Lung (tissue), 16 donors: ENCODE data around the gene CD93. TPM values are rescaled to one million over a fixed set of nuclear protein-coding genes. Genes with fewer than 3 reads are reported as not detected.

Experiments used
- ATAC-seq: fragments of 200-7000 bp; cut with Tn5 transposase; one replicate; pipeline ENCODE4 v1.9.1; 2020; ENCODE audit warnings: moderate number of reproducible peaks; ENCODE audit not compliant: insufficient read depth, low FRiP score
- DNase-seq, 3 donors: peaks; one replicate each; pipeline ENCODE4 v3.0.0-alpha.2; 2013 to 2017
- H3K27ac ChIP-seq, 2 donors: one replicate each; pipeline ENCODE4 v1.5.1; 2013; ENCODE audit warnings: mild to moderate bottlenecking in 2 of 2, moderate library complexity in 2 of 2, control low read depth in 1 of 2, inconsistent platforms in 1 of 2, low read depth in 1 of 2, low read length in 1 of 2
- H3K27me3 ChIP-seq, 3 donors: one replicate each; pipeline ENCODE4 v1.5.1; 2013; ENCODE audit warnings: low read length in 2 of 3; ENCODE audit not compliant: control insufficient read depth in 3 of 3, insufficient read depth in 3 of 3
- H3K36me3 ChIP-seq, 4 donors: one replicate each; pipeline ENCODE4 v1.5.1; 2013; ENCODE audit warnings: low read length in 4 of 4, mild to moderate bottlenecking in 1 of 4, moderate library complexity in 1 of 4; ENCODE audit not compliant: control insufficient read depth in 4 of 4, insufficient read depth in 4 of 4
- H3K4me1 ChIP-seq, 5 donors: one replicate each; pipeline ENCODE4 v1.5.1; 2013; ENCODE audit warnings: low read length in 5 of 5, mild to moderate bottlenecking in 2 of 5, moderate library complexity in 1 of 5; ENCODE audit not compliant: control insufficient read depth in 5 of 5, insufficient read depth in 5 of 5
- H3K4me3 ChIP-seq: one replicate; pipeline ENCODE4 v1.5.1; 2013; ENCODE audit warnings: mild to moderate bottlenecking, control low read depth, moderate library complexity
- H3K9ac ChIP-seq, 2 donors: one replicate each; pipeline ENCODE4 v1.5.1; 2013; ENCODE audit warnings: low read length in 2 of 2, control low read depth in 1 of 2; ENCODE audit not compliant: insufficient read depth in 1 of 2
- H3K9me3 ChIP-seq, 4 donors: one replicate each; pipeline ENCODE4 v1.5.1; 2013; ENCODE audit warnings: low read length in 3 of 4, mild to moderate bottlenecking in 1 of 4, moderate library complexity in 1 of 4; ENCODE audit not compliant: control insufficient read depth in 4 of 4, insufficient read depth in 3 of 4
- WGBS, 2 donors: extraction: QIAGEN DNeasy Blood & Tissue Kit; methylation state at CpG; one replicate each; pipeline ENCODE4 v1.1.7; 2013; 5-methylcytosine and 5-hydroxymethylcytosine counted together
- long read RNA-seq, 5 donors: transcript quantifications; one replicate each; lab custom pipeline, GENCODE V29; 2026
- polyA plus RNA-seq, 2 donors: library from polyadenylated mRNA; stranded (reverse); fragments of 200-250 nt; gene quantifications; one replicate each; pipeline ENCODE4 v1.2.1, GENCODE V29; 2013
- total RNA-seq, 2 donors: library from RNA; depleted of rRNA in 1 of 2; stranded (reverse); fragments of >200 nt in 1 of 2; gene quantifications; one replicate each; pipeline ENCODE4 v1.2.1, GENCODE V29; 2014 to 2021
- TF ChIP-seq, protein P1 (sequence below): IDR thresholded peaks from 2 replicates; pipeline ENCODE4 v1.5.1; 2012; ENCODE audit warnings: mild to moderate bottlenecking; ENCODE audit errors: control extremely low read depth, extremely low read depth
- donor health status: control.
- donor health status: control.
- donor health status: Bipolar disorder and iron deficiency.
- donor health status: healthy.
- donor health status: DM: yes; HTN: yes; CAD: no.

The CD93 gene, protein sequence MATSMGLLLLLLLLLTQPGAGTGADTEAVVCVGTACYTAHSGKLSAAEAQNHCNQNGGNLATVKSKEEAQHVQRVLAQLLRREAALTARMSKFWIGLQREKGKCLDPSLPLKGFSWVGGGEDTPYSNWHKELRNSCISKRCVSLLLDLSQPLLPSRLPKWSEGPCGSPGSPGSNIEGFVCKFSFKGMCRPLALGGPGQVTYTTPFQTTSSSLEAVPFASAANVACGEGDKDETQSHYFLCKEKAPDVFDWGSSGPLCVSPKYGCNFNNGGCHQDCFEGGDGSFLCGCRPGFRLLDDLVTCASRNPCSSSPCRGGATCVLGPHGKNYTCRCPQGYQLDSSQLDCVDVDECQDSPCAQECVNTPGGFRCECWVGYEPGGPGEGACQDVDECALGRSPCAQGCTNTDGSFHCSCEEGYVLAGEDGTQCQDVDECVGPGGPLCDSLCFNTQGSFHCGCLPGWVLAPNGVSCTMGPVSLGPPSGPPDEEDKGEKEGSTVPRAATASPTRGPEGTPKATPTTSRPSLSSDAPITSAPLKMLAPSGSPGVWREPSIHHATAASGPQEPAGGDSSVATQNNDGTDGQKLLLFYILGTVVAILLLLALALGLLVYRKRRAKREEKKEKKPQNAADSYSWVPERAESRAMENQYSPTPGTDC
- total RNA-seq, result 100 to 1,000 TPM; 133 to 239 TPM
- 100 to 1,000 TPM in 1 of 2 donors, 10 to 100 TPM in 1; 17.9 to 119 TPM for polyA plus RNA-seq
- long read RNA-seq, donor 1, full-length matches to known transcripts, result 59 of 80 reads
- long read RNA-seq, donor 1, partial matches to known transcripts, result 21 of 80 reads
- long read RNA-seq, donor 1, other reads (novel, unspliced or antisense), result 0 of 80 reads
- long read RNA-seq, donor 2, full-length matches to known transcripts, result 13 of 13 reads
- long read RNA-seq, donor 2, partial matches to known transcripts, result 0 of 13 reads
- long read RNA-seq, donor 2, other reads (novel, unspliced or antisense), result 0 of 13 reads
- long read RNA-seq, donor 3, full-length matches to known transcripts, result 19 of 19 reads
- long read RNA-seq, donor 3, partial matches to known transcripts, result 0 of 19 reads
- long read RNA-seq, donor 3, other reads (novel, unspliced or antisense), result 0 of 19 reads
- long read RNA-seq, donor 4, full-length matches to known transcripts, result 7 of 7 reads
- long read RNA-seq, donor 4, partial matches to known transcripts, result 0 of 7 reads
- long read RNA-seq, donor 4, other reads (novel, unspliced or antisense), result 0 of 7 reads
- long read RNA-seq, donor 5, full-length matches to known transcripts, result 41 of 41 reads
- long read RNA-seq, donor 5, partial matches to known transcripts, result 0 of 41 reads
- long read RNA-seq, donor 5, other reads (novel, unspliced or antisense), result 0 of 41 reads

DNA sequence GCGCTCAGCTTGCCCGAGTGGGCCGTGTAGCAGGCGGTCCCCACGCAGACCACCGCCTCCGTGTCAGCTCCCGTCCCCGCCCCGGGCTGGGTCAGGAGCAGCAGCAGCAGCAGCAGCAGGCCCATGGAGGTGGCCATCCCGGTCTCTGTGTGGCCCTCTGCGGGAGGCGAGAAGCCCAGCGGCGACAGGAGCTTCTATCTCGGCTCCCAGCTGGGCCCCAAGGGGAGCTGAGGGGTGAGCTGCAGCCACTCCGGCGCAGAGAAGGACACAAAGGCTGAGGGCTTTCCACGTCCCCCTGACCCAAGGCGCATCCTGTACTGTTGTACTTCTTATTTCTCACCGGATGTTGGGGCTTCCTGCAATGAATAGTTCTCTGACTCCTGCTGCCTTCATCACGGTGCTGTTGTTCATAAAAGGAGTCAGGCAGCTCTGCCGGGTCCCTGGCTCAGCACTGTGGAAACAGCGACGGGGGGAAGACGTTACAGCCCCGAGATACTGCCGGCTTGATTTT, at the start of gene CD93:
CD93 (minus strand) TSS at position 269 of the 511 bp plus-strand sequence; CDS start at position 137, 132 bp downstream.
- WGBS, 2 donors, result 27 to 42% methylated on average over 28 of the region's 28 CpGs
- peaks cover 0 to 37% (median 2%) of the 10 kb centered on the region in 5 donors for H3K4me1 ChIP-seq
- peak; percentile 27 to 79 (median 63) for DNase-seq
- no peak within 1 kb of the TSS for H3K9ac ChIP-seq
- TF ChIP-seq, protein P1, sequence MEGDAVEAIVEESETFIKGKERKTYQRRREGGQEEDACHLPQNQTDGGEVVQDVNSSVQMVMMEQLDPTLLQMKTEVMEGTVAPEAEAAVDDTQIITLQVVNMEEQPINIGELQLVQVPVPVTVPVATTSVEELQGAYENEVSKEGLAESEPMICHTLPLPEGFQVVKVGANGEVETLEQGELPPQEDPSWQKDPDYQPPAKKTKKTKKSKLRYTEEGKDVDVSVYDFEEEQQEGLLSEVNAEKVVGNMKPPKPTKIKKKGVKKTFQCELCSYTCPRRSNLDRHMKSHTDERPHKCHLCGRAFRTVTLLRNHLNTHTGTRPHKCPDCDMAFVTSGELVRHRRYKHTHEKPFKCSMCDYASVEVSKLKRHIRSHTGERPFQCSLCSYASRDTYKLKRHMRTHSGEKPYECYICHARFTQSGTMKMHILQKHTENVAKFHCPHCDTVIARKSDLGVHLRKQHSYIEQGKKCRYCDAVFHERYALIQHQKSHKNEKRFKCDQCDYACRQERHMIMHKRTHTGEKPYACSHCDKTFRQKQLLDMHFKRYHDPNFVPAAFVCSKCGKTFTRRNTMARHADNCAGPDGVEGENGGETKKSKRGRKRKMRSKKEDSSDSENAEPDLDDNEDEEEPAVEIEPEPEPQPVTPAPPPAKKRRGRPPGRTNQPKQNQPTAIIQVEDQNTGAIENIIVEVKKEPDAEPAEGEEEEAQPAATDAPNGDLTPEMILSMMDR, result no peak
- no peak for ATAC-seq
- peak within 1 kb of the TSS; percentile 53 for H3K4me3 ChIP-seq
- no peaks in the 10 kb centered on the region for H3K27me3 ChIP-seq
- H3K27ac ChIP-seq, result peak within 1 kb of the TSS; percentile 92 to 95
- H3K9me3 ChIP-seq, result no peaks in the 10 kb centered on the region
- H3K36me3 ChIP-seq, result no peaks in the 10 kb centered on the region

DNA sequence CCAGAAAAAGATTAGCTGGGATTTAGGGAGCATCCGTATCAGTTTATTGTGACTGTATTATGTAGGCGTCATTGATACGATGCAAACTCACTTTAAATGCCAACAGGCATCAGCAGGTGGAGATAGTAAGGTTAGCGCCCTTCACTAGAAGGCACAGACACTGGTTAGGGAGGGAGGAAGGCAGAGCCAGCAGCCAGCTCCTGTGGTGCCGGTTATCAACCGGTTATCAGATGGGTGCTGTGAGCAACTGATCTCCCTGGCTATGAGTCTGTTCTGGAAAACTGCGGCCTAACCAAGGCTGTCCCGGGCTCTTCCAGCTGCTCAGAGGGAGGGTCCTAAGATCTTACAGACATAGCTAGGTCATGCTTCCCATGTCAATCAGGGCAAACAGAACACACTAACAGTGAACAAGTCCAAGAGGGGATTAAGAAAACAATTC, 47.5 kb upstream of the CD93 start:
- no peaks in the 10 kb centered on the region for H3K27me3 ChIP-seq
- H3K4me3 ChIP-seq, result no peak overlapping the region
- ATAC-seq, result no peak
- TF ChIP-seq, protein P1, result no peak
- H3K9ac ChIP-seq, result no peak overlapping the region
- H3K36me3 ChIP-seq, result no peaks in the 10 kb centered on the region
- peaks cover 0 to 2% (median 0%) of the 10 kb centered on the region in 4 donors for H3K9me3 ChIP-seq
- 74 to 84% methylated on average over 8 of the region's 8 CpGs for WGBS, 2 donors
- no peak for DNase-seq
- peak overlapping the region; percentile 24 to 82 for H3K27ac ChIP-seq
- H3K4me1 ChIP-seq, result peaks cover 0 to 20% (median 0%) of the 10 kb centered on the region in 5 donors

DNA sequence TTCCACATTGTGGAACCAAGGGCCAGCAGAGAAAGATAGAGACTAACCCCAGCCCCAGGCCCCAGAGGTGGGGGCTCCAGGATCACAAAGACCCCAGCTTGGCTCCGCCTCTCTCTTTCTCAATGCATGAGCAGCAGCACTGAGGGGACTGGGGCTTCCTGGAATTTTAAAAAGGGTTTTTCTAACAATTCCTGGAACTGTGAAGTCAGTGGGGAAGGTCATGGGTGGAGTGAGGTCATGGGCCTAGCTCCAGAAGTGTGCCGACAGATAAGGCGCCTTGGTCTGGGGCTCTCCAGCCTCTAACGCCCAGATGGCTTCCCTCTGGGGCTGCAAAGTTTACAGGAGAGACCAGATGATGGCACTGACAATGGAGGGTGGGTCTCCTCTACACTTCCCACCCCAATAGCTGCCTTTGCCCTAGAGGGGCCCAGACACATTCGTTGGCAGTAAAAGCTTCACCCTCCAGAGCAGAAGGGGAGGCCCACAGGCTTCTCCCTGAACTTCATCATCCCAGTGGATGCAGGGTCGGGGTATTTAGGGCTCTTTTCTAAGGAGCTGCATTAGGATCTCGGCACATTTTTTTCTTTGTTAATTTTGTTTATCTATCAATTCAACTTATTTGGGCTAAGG, 46.9 kb upstream of the CD93 start:
- TF ChIP-seq, protein P1, result no peak
- H3K4me3 ChIP-seq, result no peak overlapping the region
- H3K4me1 ChIP-seq, result peaks cover 0 to 20% (median 0%) of the 10 kb centered on the region in 5 donors
- H3K27ac ChIP-seq, result peak overlapping the region; percentile 71 to 80
- peak; percentile 49 to 75 (median 50) for DNase-seq
- WGBS, 2 donors, result 59 to 69% methylated on average over 7 of the region's 7 CpGs
- no peak overlapping the region for H3K9ac ChIP-seq
- H3K9me3 ChIP-seq, result peaks cover 0 to 2% (median 0%) of the 10 kb centered on the region in 4 donors
- no peak for ATAC-seq
- no peaks in the 10 kb centered on the region for H3K36me3 ChIP-seq
- no peaks in the 10 kb centered on the region for H3K27me3 ChIP-seq
